Measurements from ENCODE around the gene AMOTL1.
"Not testable (repeated sequence)": the region's sequence is repeated elsewhere in the genome, so short reads cannot be mapped to it uniquely, and the experiment has no call there.

Gene AMOTL1

GRCh38 chr11:94838027-94838731 lies 70.0 kb downstream of the AMOTL1 start:
- no peak for DNase-seq (ENCODE audit: low spot score in 2 of 2)
- no peak for ATAC-seq (ENCODE audit: low read depth)
- H3K4me3 Mint-ChIP-seq, result no peak overlapping the region
- H3K27ac Mint-ChIP-seq, result no peak overlapping the region
- H3K36me3 Mint-ChIP-seq, result no peaks in the 10 kb centered on the region
- no peaks in the 10 kb centered on the region for H3K9me3 Mint-ChIP-seq
- peaks cover 7% of the 10 kb centered on the region for H3K27me3 Mint-ChIP-seq
- no peaks in the 10 kb centered on the region for H3K4me1 Mint-ChIP-seq

- Mint-ChIP-seq H3K27ac (no peak overlapping the region), H3K27me3 (peaks cover 4% of the 10 kb centered on the region)
Observed at GRCh38 chr11:94840209-94840608, 72.1 kb downstream of the AMOTL1 start.

GRCh38 chr11:94844031-94844430 lies 75.9 kb downstream of the AMOTL1 start:
- H3K4me1 Mint-ChIP-seq, result no peaks in the 10 kb centered on the region
- no peak overlapping the region for H3K27ac Mint-ChIP-seq
- H3K36me3 Mint-ChIP-seq, result no peaks in the 10 kb centered on the region
- ATAC-seq (ENCODE audit: low read depth) (no peak), DNase-seq (ENCODE audit: low spot score in 2 of 2) (no peak)
- H3K4me3 Mint-ChIP-seq, result no peak overlapping the region
- no peaks in the 10 kb centered on the region for H3K9me3 Mint-ChIP-seq
- peaks cover 9% of the 10 kb centered on the region for H3K27me3 Mint-ChIP-seq

More at GRCh38 chr11:94840209-94840608, 72.1 kb downstream of the AMOTL1 start:
- H3K9me3 Mint-ChIP-seq, result no peaks in the 10 kb centered on the region
- DNase-seq (ENCODE audit: low spot score in 2 of 2) (no peak), ATAC-seq (ENCODE audit: low read depth) (no peak)
- H3K36me3 Mint-ChIP-seq, result no peaks in the 10 kb centered on the region
- no peak overlapping the region for H3K4me3 Mint-ChIP-seq
- no peaks in the 10 kb centered on the region for H3K4me1 Mint-ChIP-seq

- Mint-ChIP-seq H3K4me1 (no peaks in the 10 kb centered on the region), H3K9me3 (no peaks in the 10 kb centered on the region), H3K27ac (no peak overlapping the region)
Observed at GRCh38 chr11:94845622-94846021, 77.5 kb downstream of the AMOTL1 start.

GRCh38 chr11:94849839-94850238 lies 81.7 kb downstream of the AMOTL1 start:
- Mint-ChIP-seq H3K4me3 (no peak overlapping the region), H3K9me3 (peaks cover 2% of the 10 kb centered on the region), H3K27ac (no peak overlapping the region), H3K4me1 (no peaks in the 10 kb centered on the region), H3K27me3 (peaks cover 16% of the 10 kb centered on the region), H3K36me3 (no peaks in the 10 kb centered on the region)
- ATAC-seq (ENCODE audit: low read depth), result no peak
- DNase-seq (ENCODE audit: low spot score in 2 of 2), result no peak

More at GRCh38 chr11:94845622-94846021, 77.5 kb downstream of the AMOTL1 start:
- Mint-ChIP-seq H3K4me3 (no peak overlapping the region), H3K27me3 (peaks cover 10% of the 10 kb centered on the region), H3K36me3 (no peaks in the 10 kb centered on the region)
- DNase-seq (ENCODE audit: low spot score in 2 of 2) (no peak), ATAC-seq (ENCODE audit: low read depth) (no peak)

- no peak overlapping the region for H3K27ac Mint-ChIP-seq
- peaks cover 2% of the 10 kb centered on the region for H3K9me3 Mint-ChIP-seq
- ATAC-seq (ENCODE audit: low read depth) (no peak), DNase-seq (ENCODE audit: low spot score in 2 of 2) (no peak)
- H3K27me3 Mint-ChIP-seq, result peaks cover 12% of the 10 kb centered on the region
- no peak overlapping the region for H3K4me3 Mint-ChIP-seq
- H3K4me1 Mint-ChIP-seq, result no peaks in the 10 kb centered on the region
- no peaks in the 10 kb centered on the region for H3K36me3 Mint-ChIP-seq
Observed at GRCh38 chr11:94851864-94852636, 83.9 kb downstream of the AMOTL1 start.

GRCh38 chr11:94853288-94853687 lies 85.1 kb downstream of the AMOTL1 start:
- not testable (repeated sequence) for ATAC-seq (ENCODE audit: low read depth); H3K4me3 Mint-ChIP-seq; H3K4me1 Mint-ChIP-seq; H3K27ac Mint-ChIP-seq; H3K27me3 Mint-ChIP-seq; H3K9me3 Mint-ChIP-seq; DNase-seq (ENCODE audit: low spot score in 2 of 2); H3K36me3 Mint-ChIP-seq

- ATAC-seq (ENCODE audit: low read depth), result no peak
- DNase-seq (ENCODE audit: low spot score in 2 of 2), result no peak
- H3K9me3 Mint-ChIP-seq, result peaks cover 2% of the 10 kb centered on the region
- H3K4me1 Mint-ChIP-seq, result peaks cover 6% of the 10 kb centered on the region
- H3K36me3 Mint-ChIP-seq, result no peaks in the 10 kb centered on the region
- H3K4me3 Mint-ChIP-seq, result no peak overlapping the region
- H3K27me3 Mint-ChIP-seq, result peaks cover 10% of the 10 kb centered on the region
- H3K27ac Mint-ChIP-seq, result no peak overlapping the region
Observed at GRCh38 chr11:94853836-94854235, 85.7 kb downstream of the AMOTL1 start.

- Mint-ChIP-seq H3K27me3 (peaks cover 7% of the 10 kb centered on the region), H3K4me1 (peaks cover 6% of the 10 kb centered on the region), H3K9me3 (peaks cover 2% of the 10 kb centered on the region), H3K4me3 (no peak overlapping the region), H3K36me3 (no peaks in the 10 kb centered on the region), H3K27ac (no peak overlapping the region)
- DNase-seq (ENCODE audit: low spot score in 2 of 2) (no peak), ATAC-seq (ENCODE audit: low read depth) (no peak)
Observed at GRCh38 chr11:94854770-94855633, 86.8 kb downstream of the AMOTL1 start.

- H3K36me3 Mint-ChIP-seq, result no peaks in the 10 kb centered on the region
- H3K4me3 Mint-ChIP-seq, result no peak overlapping the region
- peaks cover 6% of the 10 kb centered on the region for H3K4me1 Mint-ChIP-seq
- H3K27ac Mint-ChIP-seq, result no peak overlapping the region
- DNase-seq (ENCODE audit: low spot score in 2 of 2) (no peak), ATAC-seq (ENCODE audit: low read depth) (no peak)
- peaks cover 2% of the 10 kb centered on the region for H3K9me3 Mint-ChIP-seq
- H3K27me3 Mint-ChIP-seq, result peaks cover 6% of the 10 kb centered on the region
Observed at GRCh38 chr11:94855666-94856065, 87.5 kb downstream of the AMOTL1 start.

- no peaks in the 10 kb centered on the region for H3K36me3 Mint-ChIP-seq
- H3K27ac Mint-ChIP-seq, result no peak overlapping the region
- H3K27me3 Mint-ChIP-seq, result peaks cover 6% of the 10 kb centered on the region
- H3K9me3 Mint-ChIP-seq, result peaks cover 2% of the 10 kb centered on the region
- peaks cover 6% of the 10 kb centered on the region for H3K4me1 Mint-ChIP-seq
- no peak overlapping the region for H3K4me3 Mint-ChIP-seq
- ATAC-seq (ENCODE audit: low read depth) (no peak), DNase-seq (ENCODE audit: low spot score in 2 of 2) (no peak)
Observed at GRCh38 chr11:94856443-94856842, 88.3 kb downstream of the AMOTL1 start.

GRCh38 chr11:94857337-94857736 lies 89.2 kb downstream of the AMOTL1 start:
- Mint-ChIP-seq H3K36me3 (no peaks in the 10 kb centered on the region), H3K4me1 (peaks cover 6% of the 10 kb centered on the region), H3K4me3 (no peak overlapping the region), H3K9me3 (peaks cover 2% of the 10 kb centered on the region), H3K27ac (no peak overlapping the region), H3K27me3 (peaks cover 6% of the 10 kb centered on the region)
- ATAC-seq (ENCODE audit: low read depth) (no peak), DNase-seq (ENCODE audit: low spot score in 2 of 2) (no peak)

GRCh38 chr11:94858012-94858705 lies 90.0 kb downstream of the AMOTL1 start:
- Mint-ChIP-seq H3K9me3 (peaks cover 2% of the 10 kb centered on the region), H3K27ac (no peak overlapping the region), H3K27me3 (peaks cover 6% of the 10 kb centered on the region), H3K4me1 (peaks cover 6% of the 10 kb centered on the region), H3K4me3 (no peak overlapping the region), H3K36me3 (no peaks in the 10 kb centered on the region)
- ATAC-seq (ENCODE audit: low read depth) (no peak), DNase-seq (ENCODE audit: low spot score in 2 of 2) (no peak)

All from memory B cell (primary cell).